Natural killer cell (primary cell): ENCODE data around the gene ZNF700. TPM values are rescaled to one million over a fixed set of nuclear protein-coding genes. Genes with fewer than 3 reads are reported as not detected.
A peak's percentile ranks its signal among the peaks of the same experiment; 100 is the strongest.
"Not testable (repeated sequence)": the region's sequence is repeated elsewhere in the genome, so short reads cannot be mapped to it uniquely, and the experiment has no call there.

ENCODE experiments used
- ATAC-seq, 3 donors: fragments of 150-1000 bp in 2 of 3; fragments of 200-7000 bp in 1 of 3; cut with Tn5 transposase; 1 replicate in 1 of 3; 2 replicates in 2 of 3; pipeline ENCODE4 v1.10.0; 2021; ENCODE audit warnings: mild to moderate bottlenecking in 2 of 3, moderate library complexity in 2 of 3
- DNase-seq, 2 donors: peaks; one replicate each; pipeline versions ENCODE4 v3.0.0 to v3.0.0-alpha.2; 2013 to 2021; ENCODE audit warnings: mixed read lengths in 1 of 2
- H3K27ac ChIP-seq: one replicate; pipeline ENCODE4 v1.5.1; 2013; ENCODE audit warnings: mild to moderate bottlenecking, low read length
- H3K27me3 ChIP-seq: one replicate; pipeline ENCODE4 v1.6.1; 2013; ENCODE audit warnings: low read length; ENCODE audit not compliant: control insufficient read depth, insufficient read depth
- H3K36me3 ChIP-seq: one replicate; pipeline ENCODE4 v1.6.1; 2013; ENCODE audit warnings: low read length; ENCODE audit not compliant: control insufficient read depth, insufficient read depth
- H3K4me1 ChIP-seq: one replicate; pipeline ENCODE4 v1.6.1; 2013; ENCODE audit warnings: low read length; ENCODE audit not compliant: control insufficient read depth, insufficient read depth
- H3K4me3 ChIP-seq: one replicate; pipeline ENCODE4 v1.5.1; 2013; ENCODE audit warnings: low read length
- H3K9me3 ChIP-seq: one replicate; pipeline ENCODE4 v1.6.1; 2013; ENCODE audit warnings: low read length; ENCODE audit not compliant: control insufficient read depth, insufficient read depth
- H3K27ac Mint-ChIP-seq, 2 donors: one replicate each; pipeline ENCODE4 v1.8.0; 2022; ENCODE audit warnings: mild to moderate bottlenecking in 2 of 2, mixed read lengths in 2 of 2, moderate library complexity in 1 of 2
- H3K27me3 Mint-ChIP-seq, 2 donors: one replicate each; pipeline ENCODE4 v1.8.0; 2022; ENCODE audit warnings: low read depth in 2 of 2, mixed read lengths in 2 of 2
- H3K36me3 Mint-ChIP-seq: one replicate; pipeline ENCODE4 v1.8.0; 2022; ENCODE audit warnings: mixed read lengths
- H3K4me1 Mint-ChIP-seq, 2 donors: one replicate each; pipeline ENCODE4 v1.8.0; 2022; ENCODE audit warnings: mixed read lengths in 2 of 2
- H3K4me3 Mint-ChIP-seq: one replicate; pipeline ENCODE4 v1.8.0; 2022; ENCODE audit warnings: mild to moderate bottlenecking, moderate library complexity, mixed read lengths
- H3K9me3 Mint-ChIP-seq, 2 donors: one replicate each; pipeline ENCODE4 v1.8.0; 2022; ENCODE audit warnings: mixed read lengths in 2 of 2
- CTCF ChIP-seq: fragments of 200-600 bp; IDR thresholded peaks from one replicate; pipeline ENCODE4 v1.8.0; 2022; ENCODE audit warnings: antibody characterized with exemption
- WGBS: methylation state at CpG from one replicate; pipeline ENCODE4 v1.1.7; 2013; ENCODE audit warnings: missing lambda C conversion rate; ENCODE audit not compliant: insufficient coverage; 5-methylcytosine and 5-hydroxymethylcytosine counted together
- intact Hi-C: fragments of 100-400 bp; cut with micrococcal nuclease; formaldehyde crosslinking; loops from one replicate; pipeline ENCODE4 v1.14.2; 2022
- total RNA-seq, 4 donors: library from RNA; stranded (reverse); fragments of 120-200 nt in 1 of 4; gene quantifications; one replicate each; pipeline versions ENCODE4 v1.2.3 to v1.2.4, GENCODE V29; 2013 to 2022

ZNF700 gene
- total RNA-seq, 3 donors from 2014 or later (not counting 1 experiment from before 2014, with no cell fraction given) = 25.1 to 30.1 (median 26.4) TPM

GRCh38 chr19:11931513-11931912 is 6.6 kb downstream of the ZNF700 start:
- ATAC-seq (no peak), DNase-seq (no peak)
- Histone ChIP-seq H3K27me3 (no peaks in the 10 kb centered on the region), H3K27ac (no peak overlapping the region), H3K36me3 (no peaks in the 10 kb centered on the region), H3K4me1 (peaks cover 18% of the 10 kb centered on the region), H3K4me3 (no peak overlapping the region), H3K9me3 (peaks cover 3% of the 10 kb centered on the region)
- Mint-ChIP-seq H3K27ac (peak overlapping the region; percentile 68 to 84), H3K4me1 (peaks cover 36 to 50% of the 10 kb centered on the region in 2 donors), H3K27me3 (no peaks in the 10 kb centered on the region), H3K4me3 (peak overlapping the region; percentile 53), H3K9me3 (no peaks in the 10 kb centered on the region), H3K36me3 (no peaks in the 10 kb centered on the region)
- intact Hi-C loops = no loop called here
- TF ChIP-seq CTCF = no peak
- 100% methylated on average over 3 of the region's 3 CpGs for WGBS

DNA sequence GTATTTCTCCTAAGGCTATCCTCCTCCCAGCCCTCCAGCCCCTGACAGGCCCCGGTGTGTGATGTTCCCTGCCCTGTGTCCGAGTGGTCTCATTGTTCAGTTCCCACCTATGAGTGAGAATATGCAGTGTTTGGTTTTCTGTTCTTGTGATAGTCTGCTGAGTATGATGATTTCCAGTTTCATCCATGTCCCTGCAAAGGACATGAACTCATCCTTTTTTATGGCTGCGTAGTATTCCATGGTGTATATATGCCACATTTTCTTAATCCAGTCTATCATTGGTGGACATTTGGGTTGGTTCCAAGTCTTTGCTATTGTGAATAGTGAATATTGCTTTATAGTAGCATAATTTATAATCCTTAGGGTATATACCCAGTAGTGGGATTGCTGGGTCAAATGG is 10.9 kb downstream of the ZNF700 start:
- H3K9me3 Mint-ChIP-seq, H3K4me3 Mint-ChIP-seq, H3K27ac Mint-ChIP-seq, H3K36me3 Mint-ChIP-seq, DNase-seq, H3K27me3 Mint-ChIP-seq, ATAC-seq, H3K4me3 ChIP-seq, H3K27me3 ChIP-seq, H3K27ac ChIP-seq, H3K36me3 ChIP-seq: not testable (repeated sequence)
- Histone ChIP-seq H3K4me1 (peaks cover 10% of the 10 kb centered on the region), H3K9me3 (peaks cover 18% of the 10 kb centered on the region)
- peaks cover 17 to 33% of the 10 kb centered on the region in 2 donors for H3K4me1 Mint-ChIP-seq
- WGBS = 100% methylated on average over 1 of the region's 3 CpGs
- intact Hi-C loops = loop anchor here (1.0 kb wide), 1 partner anchor 9 kb away; no protein-coding TSS in a partner anchor

- H3K27me3 Mint-ChIP-seq, H3K9me3 Mint-ChIP-seq, H3K27ac ChIP-seq, H3K27me3 ChIP-seq, ATAC-seq, H3K27ac Mint-ChIP-seq, H3K4me3 Mint-ChIP-seq, H3K4me3 ChIP-seq, H3K4me1 ChIP-seq, intact Hi-C loops, DNase-seq: not testable (repeated sequence)
- WGBS = no CpG with 5 or more reads among the region's 3 CpGs
- H3K9me3 ChIP-seq = peaks cover 36% of the 10 kb centered on the region
- peaks cover 21% of the 10 kb centered on the region for H3K36me3 Mint-ChIP-seq
- peaks cover 11% of the 10 kb centered on the region for H3K36me3 ChIP-seq
- H3K4me1 Mint-ChIP-seq = peaks cover 10 to 16% of the 10 kb centered on the region in 2 donors
Observed at GRCh38 chr19:11938383-11938782, 13.5 kb downstream of the ZNF700 start.

- H3K4me3 Mint-ChIP-seq, H3K27me3 Mint-ChIP-seq, DNase-seq, H3K27ac Mint-ChIP-seq, H3K27ac ChIP-seq, H3K27me3 ChIP-seq, H3K4me3 ChIP-seq, H3K4me1 ChIP-seq, intact Hi-C loops, ATAC-seq: not testable (repeated sequence)
- 99% methylated on average over 26 of the region's 29 CpGs for WGBS
- Mint-ChIP-seq H3K36me3 (peaks cover 52% of the 10 kb centered on the region), H3K4me1 (peaks cover 6 to 18% of the 10 kb centered on the region in 2 donors), H3K9me3 (peaks cover 4 to 11% of the 10 kb centered on the region in 2 donors)
- peaks cover 63% of the 10 kb centered on the region for H3K9me3 ChIP-seq
- H3K36me3 ChIP-seq = peaks cover 22% of the 10 kb centered on the region
Observed at GRCh38 chr19:11941361-11941887, 16.5 kb downstream of the ZNF700 start.

GRCh38 chr19:11942008-11942842 is 17.3 kb downstream of the ZNF700 start:
- 98% methylated on average over 8 of the region's 10 CpGs for WGBS
- peaks cover 4 to 11% of the 10 kb centered on the region in 2 donors for H3K9me3 Mint-ChIP-seq

More at GRCh38 chr19:11942008-11942842, 17.3 kb downstream of the ZNF700 start:
- H3K36me3 ChIP-seq = peaks cover 29% of the 10 kb centered on the region
- no peak overlapping the region for H3K4me3 Mint-ChIP-seq
- H3K27me3 Mint-ChIP-seq = no peaks in the 10 kb centered on the region
- H3K4me1 Mint-ChIP-seq = peaks cover 0 to 11% of the 10 kb centered on the region in 2 donors
- no peak for TF ChIP-seq CTCF
- H3K4me1 ChIP-seq = no peaks in the 10 kb centered on the region
- no peak for DNase-seq
- no peak for ATAC-seq
- H3K4me3 ChIP-seq = no peak overlapping the region
- H3K9me3 ChIP-seq = peaks cover 70% of the 10 kb centered on the region
- no peak overlapping the region for H3K27ac Mint-ChIP-seq
- intact Hi-C loops = no loop called here
- no peaks in the 10 kb centered on the region for H3K27me3 ChIP-seq
- H3K36me3 Mint-ChIP-seq = peaks cover 60% of the 10 kb centered on the region
- no peak overlapping the region for H3K27ac ChIP-seq
